Measurements from ENCODE around the gene CDKN3.

- no peak for TF ChIP-seq CTCF (conservative IDR thresholded peaks at IDR 0.05; ENCODE audit: low read length)
- no peak for TF ChIP-seq EZH2phosphoT487 (IDR thresholded peaks at IDR 0.05; ENCODE audit: borderline replicate concordance, low read depth, low read length)
Measured at GRCh38 chr14:54368291-54368690, 28.5 kb upstream of the CDKN3 start.

Data from OCI-LY7 (cell line).